ENCODE results near the gene MRPS7. TPM values are rescaled to one million over a fixed set of nuclear protein-coding genes. Genes with fewer than 3 reads are reported as not detected.

MRPS7 gene
- total RNA-seq, 1 experiment from 2014 or later, result 51.3 TPM

DNA sequence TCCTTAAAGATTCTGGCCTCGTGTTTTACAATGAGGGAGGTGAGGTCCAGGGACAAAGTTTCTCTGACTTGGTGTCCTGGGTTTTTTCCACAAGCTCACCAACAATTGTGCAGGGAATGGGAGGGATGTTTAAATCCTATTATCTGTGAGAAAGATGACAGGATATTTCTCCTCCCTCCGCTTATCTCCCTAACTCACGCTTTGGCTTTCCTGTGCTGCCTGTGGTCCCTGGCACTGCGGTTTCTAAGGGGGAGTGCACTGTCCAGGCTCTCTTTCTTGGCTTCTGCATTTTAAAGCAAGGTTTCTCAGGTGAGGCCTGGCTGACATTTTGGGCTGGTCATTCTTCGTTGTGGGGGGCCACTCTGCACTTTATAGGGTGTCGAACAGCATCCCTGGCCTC is 16.7 kb upstream of the MRPS7 start:
- Histone ChIP-seq H3K27me3 (ENCODE audit: insufficient read depth, low read depth) (no peaks in the 10 kb centered on the region), H3K9me2 (ENCODE audit: insufficient read depth) (no peaks in the 10 kb centered on the region), H3K36me3 (ENCODE audit: low read depth) (0 out of 2 replicates have a peak, but pooled peaks cover 9% of the 10 kb centered on the region), H3F3A (ENCODE audit: insufficient read depth, low read depth) (peaks cover 7% of the 10 kb centered on the region; the same call in 1 of the 2 replicates), H3K9me3 (ENCODE audit: insufficient read depth, low read depth) (no peaks in the 10 kb centered on the region), H3K4me1 (replicated peaks; ENCODE audit: insufficient read depth) (no peaks in the 10 kb centered on the region), H2AFZ (no peak overlapping the region), H3K4me3 (no peak overlapping the region), H3K27ac (no peak overlapping the region), H3K4me2 (no peak overlapping the region), H3K79me2 (ENCODE audit: low read depth) (peaks cover 17% of the 10 kb centered on the region), H4K20me1 (ENCODE audit: insufficient read depth) (peaks cover 11% of the 10 kb centered on the region; the same call in 1 of the 2 replicates)
- intact Hi-C loops (cut with micrococcal nuclease; ENCODE audit: unreplicated experiment), result no loop called here
- no peak for DNase-seq
- BruUV-seq (replicated peaks), result no TSS peak
- ChIA-PET POLR2A (ENCODE audit: unreplicated experiment) (no interaction called here), CTCF (no interaction called here)
- TF ChIP-seq EZH2 (IDR thresholded peaks at IDR 0.05; ENCODE audit: low read depth), result no peak
- TF ChIP-seq, protein P1, sequence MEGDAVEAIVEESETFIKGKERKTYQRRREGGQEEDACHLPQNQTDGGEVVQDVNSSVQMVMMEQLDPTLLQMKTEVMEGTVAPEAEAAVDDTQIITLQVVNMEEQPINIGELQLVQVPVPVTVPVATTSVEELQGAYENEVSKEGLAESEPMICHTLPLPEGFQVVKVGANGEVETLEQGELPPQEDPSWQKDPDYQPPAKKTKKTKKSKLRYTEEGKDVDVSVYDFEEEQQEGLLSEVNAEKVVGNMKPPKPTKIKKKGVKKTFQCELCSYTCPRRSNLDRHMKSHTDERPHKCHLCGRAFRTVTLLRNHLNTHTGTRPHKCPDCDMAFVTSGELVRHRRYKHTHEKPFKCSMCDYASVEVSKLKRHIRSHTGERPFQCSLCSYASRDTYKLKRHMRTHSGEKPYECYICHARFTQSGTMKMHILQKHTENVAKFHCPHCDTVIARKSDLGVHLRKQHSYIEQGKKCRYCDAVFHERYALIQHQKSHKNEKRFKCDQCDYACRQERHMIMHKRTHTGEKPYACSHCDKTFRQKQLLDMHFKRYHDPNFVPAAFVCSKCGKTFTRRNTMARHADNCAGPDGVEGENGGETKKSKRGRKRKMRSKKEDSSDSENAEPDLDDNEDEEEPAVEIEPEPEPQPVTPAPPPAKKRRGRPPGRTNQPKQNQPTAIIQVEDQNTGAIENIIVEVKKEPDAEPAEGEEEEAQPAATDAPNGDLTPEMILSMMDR (conservative IDR thresholded peaks at IDR 0.05), result no peak

DNA sequence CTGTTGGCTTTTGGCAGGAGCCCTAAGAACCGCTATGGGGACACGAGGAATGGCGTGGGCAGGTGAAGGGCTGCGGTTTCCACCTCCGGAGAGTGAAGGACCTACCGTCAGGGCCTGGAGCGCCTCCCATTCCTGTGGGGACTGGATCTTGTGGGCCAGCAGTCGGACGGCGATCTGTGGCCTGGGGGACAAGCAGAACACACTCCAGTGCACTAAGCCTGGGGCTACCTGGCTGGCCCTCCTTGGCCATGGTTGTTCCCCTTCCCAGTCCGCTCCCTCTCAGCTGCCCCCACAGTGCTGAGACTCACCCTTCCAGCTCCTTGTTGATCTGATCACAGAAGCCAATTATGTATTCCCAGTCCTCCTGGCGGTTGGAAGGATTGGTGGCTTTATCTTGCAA is 15.3 kb upstream of the MRPS7 start:
- Histone ChIP-seq H2AFZ (no peak overlapping the region), H4K20me1 (ENCODE audit: insufficient read depth) (peaks cover 15% of the 10 kb centered on the region), H3K36me3 (ENCODE audit: low read depth) (0 out of 2 replicates have a peak, but pooled peaks cover 9% of the 10 kb centered on the region), H3K4me3 (no peak overlapping the region), H3K9me2 (ENCODE audit: insufficient read depth) (no peaks in the 10 kb centered on the region), H3K27ac (no peak overlapping the region), H3K4me2 (no peak overlapping the region), H3K4me1 (replicated peaks; ENCODE audit: insufficient read depth) (no peaks in the 10 kb centered on the region), H3K9me3 (ENCODE audit: insufficient read depth, low read depth) (no peaks in the 10 kb centered on the region), H3F3A (ENCODE audit: insufficient read depth, low read depth) (peaks cover 6% of the 10 kb centered on the region; the same call in 1 of the 2 replicates), H3K27me3 (ENCODE audit: insufficient read depth, low read depth) (no peaks in the 10 kb centered on the region), H3K79me2 (ENCODE audit: low read depth) (peaks cover 28% of the 10 kb centered on the region)
- DNase-seq, result no peak
- BruUV-seq (replicated peaks), result no TSS peak
- TF ChIP-seq, protein P1 (conservative IDR thresholded peaks at IDR 0.05), result no peak
- CTCF ChIA-PET, result no interaction called here
- POLR2A ChIA-PET (ENCODE audit: unreplicated experiment), result no interaction called here
- intact Hi-C loops (cut with micrococcal nuclease; ENCODE audit: unreplicated experiment), result no loop called here

DNA sequence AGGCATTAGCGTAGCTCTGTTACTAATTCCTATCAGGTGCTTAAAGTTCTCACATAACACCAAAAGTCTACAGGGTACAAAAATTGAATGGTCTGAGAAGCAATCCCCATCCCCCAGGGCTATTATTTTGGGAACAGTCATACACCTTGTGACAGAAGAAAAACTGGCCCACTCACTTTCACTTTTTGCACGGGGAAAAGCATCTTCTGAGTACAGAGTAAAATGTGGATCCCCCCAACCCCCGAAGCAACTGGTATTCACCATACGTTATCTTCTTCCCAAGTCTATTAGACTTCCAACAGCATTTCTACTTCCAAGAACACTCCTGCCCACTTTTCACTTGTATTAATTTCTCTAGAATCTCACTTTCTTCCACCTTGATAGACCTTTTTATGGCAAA is 12.1 kb upstream of the MRPS7 start:
- no peak overlapping the region for H2AFZ ChIP-seq
- intact Hi-C loops (cut with micrococcal nuclease; ENCODE audit: unreplicated experiment), result no loop called here
- ChIA-PET CTCF (interaction anchor here (0.6 to 0.7 kb wide), 2 partner anchors 20 to 73 kb away, joined by 4 to 5 read pairs; no protein-coding TSS in a partner anchor), POLR2A (ENCODE audit: unreplicated experiment) (interaction anchor here (0.5 to 0.7 kb wide), 6 partner anchors 10 to 282 kb away, joined by 3 to 7 read pairs (median 4); no protein-coding TSS in a partner anchor)
- H3K27me3 ChIP-seq (ENCODE audit: insufficient read depth, low read depth), result no peaks in the 10 kb centered on the region
- TF ChIP-seq, protein P1 (conservative IDR thresholded peaks at IDR 0.05), result no peak
- no peak for TF ChIP-seq EZH2 (IDR thresholded peaks at IDR 0.05; ENCODE audit: low read depth)
- H3K79me2 ChIP-seq (ENCODE audit: low read depth), result peaks cover 37% of the 10 kb centered on the region
- no peak overlapping the region for H3K27ac ChIP-seq
- H3K4me3 ChIP-seq, result no peak overlapping the region
- no peaks in the 10 kb centered on the region for H3K9me3 ChIP-seq (ENCODE audit: insufficient read depth, low read depth)
- H3K9me2 ChIP-seq (ENCODE audit: insufficient read depth), result no peaks in the 10 kb centered on the region
- DNase-seq, result no peak
- no TSS peak for BruUV-seq (replicated peaks)
- no peak overlapping the region for H3K4me2 ChIP-seq
- peaks cover 25% of the 10 kb centered on the region for H4K20me1 ChIP-seq (ENCODE audit: insufficient read depth)
- H3F3A ChIP-seq (ENCODE audit: insufficient read depth, low read depth), result no peaks in the 10 kb centered on the region; the same call in 1 of the 2 replicates
- no peaks in the 10 kb centered on the region for H3K4me1 ChIP-seq (replicated peaks; ENCODE audit: insufficient read depth)
- H3K36me3 ChIP-seq (ENCODE audit: low read depth), result 0 out of 2 replicates have a peak, but pooled peaks cover 5% of the 10 kb centered on the region
